NCI-H1105 (cell line): Measurements from ENCODE around the gene SMG9.

ENCODE experiments used
- DNase-seq: peaks from one replicate; lab custom pipeline; 2025; lab: John Stamatoyannopoulos, UW

SMG9 gene

DNA sequence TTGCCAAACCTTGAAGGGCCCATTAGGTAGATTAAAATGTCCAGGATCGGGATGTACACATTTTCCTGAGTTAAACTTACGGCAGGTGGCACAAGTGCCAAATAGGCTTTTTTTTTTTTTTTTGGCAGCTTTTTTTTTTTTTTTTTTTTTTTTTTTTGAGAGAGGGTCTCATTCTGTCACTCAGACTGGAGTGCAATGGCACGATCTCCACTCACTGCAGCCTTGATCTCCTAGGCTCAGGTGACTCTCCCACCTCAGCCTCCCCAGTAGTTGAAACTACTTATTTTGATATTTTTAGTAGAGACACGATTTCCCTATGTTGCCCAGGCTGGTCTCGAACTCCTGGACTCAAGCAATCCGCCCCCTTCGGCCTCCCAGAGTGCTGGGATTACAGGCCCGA lies 29.9 kb downstream of the SMG9 start:
- no peak for DNase-seq

DNA sequence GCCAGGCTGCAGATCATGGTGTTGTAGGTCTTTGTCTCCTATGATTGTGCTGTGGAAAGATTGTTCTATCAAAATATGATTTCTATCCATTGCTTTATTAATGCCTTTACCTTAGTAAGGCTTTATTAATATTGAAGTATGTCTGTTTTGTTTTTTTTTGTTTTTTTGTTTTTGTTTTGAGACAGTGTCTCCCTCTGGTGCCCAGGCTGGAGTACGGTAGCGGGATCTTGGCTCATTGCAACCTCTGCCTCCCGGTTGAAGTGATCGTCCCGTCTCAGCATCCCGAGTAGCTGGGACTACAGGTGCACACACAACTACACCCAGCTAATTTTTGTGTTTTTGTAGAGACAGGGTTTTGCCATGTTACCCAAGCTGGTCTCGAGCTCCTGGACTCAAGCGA lies 31.2 kb downstream of the SMG9 start:
- no peak for DNase-seq

DNA sequence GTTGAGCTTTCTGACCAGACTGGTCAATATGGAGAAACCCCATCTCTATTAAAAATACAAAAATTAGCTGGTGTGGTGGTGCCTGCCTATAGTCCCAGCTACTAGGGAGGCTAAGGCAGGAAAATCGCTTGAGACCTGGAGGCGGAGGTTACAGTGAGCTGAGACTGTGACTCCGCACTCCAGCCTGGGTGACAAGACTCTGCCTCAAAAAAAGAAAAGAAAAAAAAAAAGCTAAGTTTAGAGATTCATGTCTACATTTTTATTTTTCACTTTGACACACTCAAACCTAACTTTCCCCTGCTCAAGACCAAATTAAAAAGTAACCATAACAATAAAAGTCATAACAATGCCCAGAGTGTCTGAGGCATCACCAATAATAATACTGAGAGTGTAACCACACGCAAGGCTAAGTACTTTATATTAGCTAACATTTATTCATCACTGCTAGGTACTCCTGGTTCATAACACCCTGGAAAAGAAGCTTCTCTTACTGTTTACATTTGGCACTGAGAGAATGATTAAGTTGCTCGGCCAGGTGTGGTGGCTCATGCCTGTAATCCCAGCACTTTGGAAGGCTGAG lies 33.2 kb downstream of the SMG9 start:
- no peak for DNase-seq

DNA sequence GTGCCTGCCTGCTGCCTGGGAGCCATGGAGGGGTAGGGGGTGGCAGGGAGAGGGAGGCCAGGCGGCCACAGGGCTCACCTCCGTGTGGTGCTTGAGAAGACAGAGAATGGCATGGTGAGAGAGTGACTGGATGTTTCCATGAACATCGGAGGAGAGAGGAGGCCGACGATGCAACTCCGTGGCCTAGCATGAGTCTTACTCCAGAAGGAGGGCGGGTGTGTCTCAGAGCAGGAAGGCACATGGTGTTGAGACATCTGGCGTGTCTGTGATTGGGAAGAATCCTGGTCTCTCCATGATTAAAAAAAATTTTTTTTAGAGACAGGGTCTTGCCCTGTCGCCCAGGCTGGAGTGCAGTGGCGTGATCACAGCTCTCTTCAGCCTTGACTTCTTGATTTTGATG lies 33.8 kb downstream of the SMG9 start:
- no peak for DNase-seq

DNA sequence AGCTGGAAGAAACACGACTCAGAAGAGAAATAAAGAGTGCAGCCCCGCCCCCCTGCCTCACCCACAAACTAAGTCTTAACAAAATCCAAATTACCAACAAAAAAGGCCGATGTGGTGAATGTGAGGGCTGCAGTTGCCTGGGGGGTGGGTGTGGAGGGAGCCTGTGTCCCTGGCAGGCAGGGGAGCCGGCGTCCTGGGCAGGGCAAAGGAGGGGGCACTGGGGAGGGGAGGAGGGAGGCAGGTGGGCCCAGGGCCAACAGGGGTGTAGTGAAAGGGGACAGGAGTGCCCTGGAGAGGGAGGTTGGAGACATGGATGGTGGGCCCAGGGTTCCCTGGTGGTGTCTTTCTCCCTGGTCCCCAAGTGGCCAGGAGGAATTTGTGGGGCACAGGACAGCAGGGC lies 34.8 kb downstream of the SMG9 start:
- DNase-seq: no peak

DNA sequence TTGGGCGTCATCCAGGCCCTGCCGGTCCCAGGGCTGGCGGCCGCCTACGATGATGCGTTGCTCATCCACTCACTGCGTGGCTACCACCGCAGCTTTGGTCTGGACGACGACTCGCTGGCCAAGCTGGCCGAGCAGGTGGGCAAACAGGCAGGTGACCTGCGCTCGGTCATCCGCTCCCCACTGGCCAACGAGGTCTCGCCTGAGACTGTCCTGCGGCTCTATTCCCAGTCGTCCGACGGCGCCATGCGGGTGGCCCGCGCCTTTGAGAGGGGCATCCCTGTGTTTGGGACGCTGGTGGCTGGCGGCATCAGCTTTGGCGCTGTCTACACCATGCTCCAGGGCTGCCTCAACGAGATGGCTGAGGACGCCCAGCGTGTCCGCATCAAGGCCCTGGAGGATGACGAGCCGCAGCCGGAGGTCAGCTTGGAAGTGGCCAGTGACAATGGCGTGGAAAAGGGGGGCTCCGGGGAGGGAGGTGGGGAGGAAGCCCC lies 35.3 kb downstream of the SMG9 start:
- no peak for DNase-seq

DNA sequence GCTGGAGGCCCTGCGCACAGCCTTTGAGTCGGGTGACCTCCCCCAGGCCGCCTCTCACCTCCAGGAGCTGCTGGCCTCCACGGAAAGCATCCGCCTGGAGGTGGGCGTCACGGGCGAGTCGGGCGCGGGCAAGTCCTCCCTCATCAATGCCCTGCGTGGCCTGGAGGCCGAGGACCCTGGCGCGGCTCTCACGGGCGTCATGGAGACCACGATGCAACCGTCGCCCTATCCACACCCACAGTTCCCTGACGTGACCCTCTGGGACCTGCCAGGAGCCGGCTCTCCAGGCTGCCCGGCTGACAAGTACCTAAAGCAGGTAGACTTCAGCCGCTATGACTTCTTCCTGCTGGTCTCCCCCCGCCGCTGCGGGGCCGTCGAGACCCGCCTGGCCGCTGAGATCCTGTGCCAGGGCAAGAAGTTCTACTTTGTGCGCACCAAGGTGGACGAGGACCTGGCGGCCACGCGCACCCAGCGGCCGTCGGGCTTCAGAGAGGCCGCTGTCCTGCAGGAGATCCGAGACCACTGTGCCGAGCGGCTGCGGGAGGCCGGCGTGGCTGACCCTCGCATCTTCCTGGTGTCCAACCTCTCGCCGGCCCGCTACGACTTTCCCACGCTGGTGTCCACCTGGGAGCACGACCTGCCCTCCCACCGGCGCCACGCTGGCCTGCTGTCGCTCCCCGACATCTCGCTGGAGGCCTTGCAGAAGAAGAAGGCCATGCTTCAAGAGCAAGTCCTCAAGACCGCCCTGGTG lies 36.0 kb downstream of the SMG9 start:
- no peak for DNase-seq

DNA sequence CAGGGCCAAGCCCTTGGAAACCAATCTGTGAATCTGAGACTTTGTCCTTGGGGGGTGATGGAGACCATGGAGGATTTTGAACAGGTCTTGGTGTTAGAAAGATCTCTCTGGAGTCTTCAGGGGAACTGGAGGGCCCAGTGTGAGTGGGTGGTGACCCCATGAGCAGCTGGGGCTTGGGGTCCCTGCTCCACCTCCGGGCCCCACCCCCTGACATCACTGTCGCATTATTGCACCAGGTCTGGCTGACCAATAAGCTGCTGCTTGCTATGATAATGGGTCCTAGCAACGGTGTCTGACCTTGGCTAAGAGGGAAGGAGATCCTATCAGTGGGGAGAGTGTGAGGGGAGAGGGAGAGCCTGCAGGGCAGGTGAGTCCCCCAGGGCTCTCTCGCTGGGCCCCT lies 39.0 kb downstream of the SMG9 start, which contains the start of gene IRGC:
IRGC (plus strand) TSS at position 301 of the 400 bp plus-strand sequence. CDS start 2,483 bp downstream, outside the sequence.
- DNase-seq: no peak

DNA sequence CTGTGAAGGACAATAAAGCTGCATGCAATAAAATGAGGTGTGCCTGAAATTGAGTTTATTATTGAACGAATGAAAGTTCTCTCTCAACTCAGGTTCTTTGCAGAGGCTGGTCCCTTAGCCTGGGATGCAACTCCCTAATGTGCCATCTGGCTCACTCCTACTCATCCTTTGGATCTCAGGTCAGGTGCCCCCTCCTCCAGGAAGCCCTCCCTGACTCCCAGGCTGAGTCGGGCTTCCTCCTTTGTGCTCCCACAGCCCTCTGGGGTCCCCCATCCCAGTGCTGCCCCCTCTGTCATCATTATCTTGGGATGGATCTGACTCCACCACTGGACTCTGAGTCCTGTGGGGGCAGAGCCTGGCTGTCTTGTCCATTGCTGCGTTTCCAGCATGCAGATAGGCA lies 41.6 kb downstream of the SMG9 start:
- no peak for DNase-seq

DNA sequence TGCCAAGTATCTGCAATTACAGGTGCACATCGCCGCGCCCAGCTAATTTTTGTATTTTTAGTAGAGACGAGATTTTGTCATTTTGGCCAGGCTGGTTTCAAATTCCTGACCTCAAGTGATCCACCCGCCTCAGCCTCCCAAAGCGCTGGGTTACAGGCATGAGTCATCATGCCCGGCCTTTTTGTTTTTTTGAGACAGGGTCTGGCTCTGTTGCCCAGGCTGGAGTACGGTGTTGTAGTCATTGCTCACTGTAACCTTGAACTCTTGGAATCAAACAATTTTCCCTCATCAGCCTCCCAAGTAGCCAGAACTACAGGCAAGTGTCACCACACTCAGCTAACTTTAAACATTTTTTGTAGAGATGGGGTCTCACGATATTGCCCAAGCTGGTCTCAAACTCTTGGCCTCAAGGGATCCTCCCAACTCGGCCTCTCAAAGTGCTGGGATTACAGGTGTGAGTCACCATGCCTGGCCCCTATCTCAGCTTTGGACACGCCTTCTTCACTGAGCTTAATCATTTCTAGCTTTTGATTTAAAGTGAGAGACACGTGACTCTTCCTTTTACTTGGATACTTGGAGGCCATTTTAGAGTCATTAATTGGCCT lies 42.9 kb downstream of the SMG9 start:
- no peak for DNase-seq

DNA sequence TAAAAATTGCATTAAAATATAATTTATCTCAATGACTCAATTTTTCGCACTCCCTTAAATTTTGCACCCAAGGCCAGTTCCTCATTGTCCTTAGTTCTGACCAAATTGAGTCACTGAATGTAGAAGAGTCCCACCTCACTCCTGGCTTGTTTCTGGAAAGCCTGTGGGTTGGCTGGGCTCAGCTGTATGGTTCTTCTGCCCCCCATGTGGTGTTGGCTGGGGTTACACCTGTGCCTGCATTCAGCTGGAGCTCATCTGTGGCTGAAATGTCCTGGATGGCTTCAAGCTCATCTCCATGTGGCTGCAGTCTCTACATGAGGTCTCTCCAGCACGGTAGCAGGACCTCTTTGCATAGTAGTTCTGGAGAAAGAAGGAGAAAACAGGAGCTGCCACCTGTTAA lies 46.0 kb downstream of the SMG9 start:
- DNase-seq: no peak

DNA sequence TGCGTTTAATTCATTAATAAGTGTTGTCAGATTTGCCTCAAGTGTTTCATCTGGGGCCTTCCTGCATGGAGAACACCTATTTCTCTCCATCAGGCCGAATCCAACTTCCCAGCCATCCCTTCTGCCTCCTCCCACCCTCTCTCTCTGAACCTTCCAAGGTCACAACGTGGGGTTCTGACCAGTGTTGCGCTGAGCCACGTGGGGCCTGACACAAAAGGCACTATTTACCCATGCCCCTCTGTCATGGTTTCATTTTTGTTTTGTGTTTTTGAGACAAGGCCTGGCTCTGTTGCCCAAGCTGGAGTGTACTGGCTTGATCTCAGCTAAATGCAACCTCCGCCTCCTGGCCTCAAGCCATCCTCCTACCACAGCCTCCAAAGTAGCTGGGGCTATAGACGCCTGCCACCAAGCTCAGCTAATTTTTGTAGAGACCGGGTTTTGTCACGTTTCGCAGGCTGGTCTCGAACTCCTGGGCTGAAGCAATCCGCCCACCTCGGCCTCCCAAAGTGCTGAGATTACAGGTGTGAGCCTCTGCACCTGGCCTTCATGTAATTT lies 47.5 kb downstream of the SMG9 start:
- no peak for DNase-seq

DNA sequence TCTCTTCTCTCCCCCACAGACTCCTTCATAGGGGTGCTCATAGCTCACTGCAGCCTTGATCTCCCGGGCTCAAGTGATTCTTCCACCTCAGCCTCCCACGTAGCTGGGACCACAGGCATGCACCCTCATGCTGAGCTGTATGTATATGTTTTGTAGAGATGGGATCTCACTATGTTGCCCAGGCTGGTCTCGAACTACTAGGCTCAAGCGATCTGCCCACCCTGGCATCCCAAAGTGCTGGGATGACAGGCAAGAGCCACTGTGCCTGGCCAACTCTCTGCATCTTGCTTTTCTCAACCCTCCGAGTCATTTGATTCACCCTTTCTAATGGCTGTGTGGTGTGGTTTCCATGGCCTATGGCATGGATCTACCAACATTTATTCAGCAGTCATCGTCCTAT lies 49.0 kb downstream of the SMG9 start:
- DNase-seq: no peak

DNA sequence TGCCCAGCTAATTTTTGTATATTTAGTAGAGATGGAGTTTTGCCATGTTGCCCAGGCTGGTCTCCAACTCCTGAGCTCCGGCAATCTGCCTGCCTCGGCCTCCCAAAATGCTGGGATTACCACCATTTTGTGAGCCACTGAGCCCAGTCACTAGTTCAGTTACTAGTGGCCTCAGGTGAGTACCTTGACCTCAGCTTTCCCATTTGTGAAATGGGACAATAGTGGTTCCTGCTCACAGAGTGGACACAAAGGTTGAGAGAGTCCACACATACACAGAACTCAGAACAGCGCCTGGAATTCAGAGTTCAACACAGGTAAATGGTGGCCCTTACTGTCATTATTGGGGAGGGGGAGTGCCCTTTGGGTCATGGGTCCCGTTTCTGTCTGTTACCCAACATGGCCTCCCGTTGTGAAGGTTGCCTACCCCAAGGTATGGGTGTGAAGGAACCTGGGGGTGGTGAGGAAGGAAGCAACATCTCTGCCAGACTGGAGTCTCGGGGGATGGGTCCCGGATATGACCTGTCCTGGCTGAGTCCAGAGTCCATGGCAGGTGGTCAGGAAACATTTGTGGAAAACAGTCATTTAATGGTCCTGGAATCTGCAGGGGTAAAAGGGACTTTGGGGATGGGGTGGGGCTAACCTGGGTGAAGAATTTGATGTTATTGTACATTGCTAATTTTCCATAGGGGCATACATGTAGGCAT lies 50.6 kb downstream of the SMG9 start:
- DNase-seq: no peak

DNA sequence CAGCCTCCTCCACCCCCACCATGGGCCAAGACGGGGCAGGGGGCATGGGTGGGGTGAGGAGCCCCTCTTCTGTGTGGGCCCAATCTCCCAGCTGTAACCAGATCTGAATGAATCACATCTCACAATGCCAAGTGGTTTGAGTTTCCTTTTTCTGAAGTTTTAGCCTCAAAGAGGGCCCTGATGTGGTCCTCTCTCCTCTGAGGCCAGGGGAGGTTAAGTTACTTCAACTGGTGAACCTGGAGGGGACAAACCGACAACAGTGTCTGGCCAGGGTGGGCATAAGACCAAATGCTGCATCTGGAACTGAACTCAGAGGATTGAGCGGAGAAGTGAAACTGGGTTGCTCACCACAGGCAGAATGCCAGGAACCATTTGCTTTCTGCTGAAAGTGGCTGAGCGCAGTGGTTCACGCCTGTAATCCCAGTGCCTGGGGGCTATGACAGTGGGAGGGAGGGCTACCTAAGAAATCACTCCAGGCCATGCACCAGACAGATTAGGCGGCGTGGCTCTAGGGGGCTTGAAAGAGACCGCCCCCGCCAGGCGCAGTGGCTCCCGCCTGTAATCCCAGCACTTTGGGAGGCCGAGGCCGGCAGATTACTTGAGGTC lies 54.3 kb downstream of the SMG9 start:
- DNase-seq: no peak

DNA sequence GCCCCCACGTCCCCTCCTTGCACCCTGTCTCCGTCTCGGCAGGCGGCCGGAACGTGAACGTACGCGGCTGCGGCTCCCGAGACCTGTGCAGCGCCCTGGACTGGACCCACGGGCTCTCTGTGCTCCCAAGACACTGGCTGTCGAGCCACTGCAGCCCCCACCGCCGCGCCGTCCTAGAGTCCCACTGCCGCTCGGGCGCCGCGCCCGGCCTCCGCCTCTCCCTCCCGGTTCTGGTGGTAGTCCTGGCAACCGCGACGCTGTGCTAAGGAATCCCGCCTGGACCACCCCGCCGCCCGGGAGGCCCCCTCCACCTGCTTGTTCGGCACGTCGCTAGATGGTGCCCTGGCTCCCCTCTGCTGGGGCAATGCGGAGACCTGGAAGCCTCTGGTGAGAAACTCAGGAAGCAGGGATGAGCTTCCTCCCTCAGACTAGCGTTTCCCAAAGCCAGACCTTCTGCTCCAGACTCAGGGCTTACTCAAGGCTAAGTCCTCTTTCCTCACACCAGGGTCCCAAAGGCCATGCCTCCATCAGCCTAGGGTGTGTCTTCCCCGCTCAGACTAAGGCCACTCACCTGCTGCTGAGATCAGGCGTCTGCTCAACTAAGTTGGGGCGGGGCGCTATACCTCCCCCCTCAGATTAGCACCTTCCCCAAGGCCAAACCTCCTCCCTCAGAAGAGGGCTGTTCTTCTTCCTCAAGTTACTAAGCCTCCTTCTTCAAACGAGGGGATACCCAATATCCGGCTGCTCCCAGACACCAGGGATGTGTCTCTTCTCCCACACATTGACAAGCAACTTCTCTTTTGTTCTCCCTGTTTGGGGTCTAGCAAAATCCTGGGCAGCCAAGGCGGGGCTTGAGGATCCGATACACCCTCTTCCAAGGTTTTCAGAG lies 55.0 kb downstream of the SMG9 start:
- DNase-seq: no peak

DNA sequence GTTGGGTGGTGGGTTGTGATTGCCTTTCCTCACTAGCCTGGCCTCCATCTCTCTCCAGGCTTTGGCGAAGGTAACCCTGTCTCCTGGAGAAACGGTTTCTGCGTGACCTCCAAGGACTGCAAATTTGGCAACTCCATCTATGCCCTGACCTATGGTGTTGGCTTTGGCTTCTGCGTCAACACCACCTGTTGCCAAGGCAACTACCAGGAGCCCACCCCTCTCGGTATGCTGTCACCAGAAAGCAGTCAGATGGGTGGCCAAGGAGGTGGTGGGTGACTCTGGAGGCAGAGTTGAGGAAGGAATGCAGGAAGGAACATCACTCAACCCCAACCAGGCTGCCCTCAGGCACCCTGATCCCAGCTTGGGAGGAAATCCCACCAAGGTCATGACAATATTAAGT lies 57.5 kb downstream of the SMG9 start:
- DNase-seq: no peak

DNA sequence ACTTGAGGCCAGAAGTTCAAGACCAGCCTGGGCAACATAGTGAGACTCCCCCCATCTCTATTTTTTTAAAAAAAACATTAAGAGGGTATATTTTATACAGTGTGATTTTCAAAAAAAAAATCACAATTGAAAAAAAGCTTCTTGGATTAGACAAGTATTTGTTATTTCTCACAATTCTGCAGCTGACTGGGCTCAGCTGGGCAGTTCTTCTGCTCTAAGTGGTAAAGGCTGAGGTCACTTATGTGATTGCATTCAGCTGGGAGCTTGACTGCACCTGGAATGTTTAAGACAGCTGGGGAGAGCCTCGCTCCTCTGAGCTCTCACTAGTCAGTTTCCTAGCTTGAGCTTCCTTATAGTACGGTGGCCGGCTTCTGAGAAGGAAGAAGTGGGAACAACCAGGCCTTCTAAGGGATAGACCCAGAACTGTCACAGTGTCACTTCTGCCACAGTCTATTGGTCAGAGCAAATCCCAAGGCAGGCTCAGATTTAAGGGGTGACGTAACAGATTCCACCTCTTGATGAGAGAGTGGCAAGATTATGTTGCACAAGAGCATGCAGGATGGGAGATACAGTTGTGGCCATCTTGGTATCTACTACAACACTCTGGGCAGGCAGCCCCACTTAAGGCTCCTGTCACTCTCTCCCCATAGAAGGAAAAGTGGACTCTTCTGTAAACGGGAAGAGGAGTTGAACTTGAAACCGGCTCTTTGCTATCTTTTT lies 58.6 kb downstream of the SMG9 start:
- DNase-seq: no peak

DNA sequence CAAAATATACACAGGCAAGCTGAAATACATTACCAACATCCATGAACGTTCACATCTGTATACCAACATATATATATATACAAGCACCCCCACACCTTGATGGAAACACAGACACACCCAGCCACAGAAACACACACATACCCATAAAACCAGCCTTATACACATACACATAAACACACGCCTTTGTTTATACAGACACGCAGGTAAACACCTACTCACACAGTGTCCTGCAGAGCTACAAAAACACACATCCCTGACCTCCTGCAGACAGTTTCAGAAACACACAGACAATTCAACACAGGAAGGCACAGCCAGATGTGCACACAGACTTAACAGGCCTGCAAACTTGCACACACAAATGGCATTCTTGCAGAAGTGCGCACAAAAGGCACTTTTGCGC lies 60.2 kb downstream of the SMG9 start:
- no peak for DNase-seq

DNA sequence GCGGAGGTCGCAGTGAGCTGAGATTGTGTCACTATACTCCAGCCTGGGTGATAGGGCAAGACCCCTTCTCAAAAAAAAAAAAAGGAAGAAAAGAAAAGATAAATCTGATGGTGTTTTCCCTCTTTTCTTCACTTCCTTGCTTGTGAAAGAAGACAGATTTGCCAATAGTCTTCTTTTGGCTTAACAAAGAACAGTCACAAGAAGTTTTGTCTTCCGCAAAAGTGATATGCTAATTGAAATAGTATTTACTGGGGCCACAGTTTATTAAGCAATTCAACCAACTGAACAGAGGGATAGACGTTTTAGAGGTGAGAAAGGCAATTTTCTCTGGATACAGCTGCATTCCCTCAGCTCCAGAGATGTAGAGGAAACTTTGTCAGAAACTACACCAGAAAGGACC lies 61.9 kb downstream of the SMG9 start:
- no peak for DNase-seq
